ENCODE results near the gene FBXO28. TPM values are rescaled to one million over a fixed set of nuclear protein-coding genes. Genes with fewer than 3 reads are reported as not detected.
"Not testable (repeated sequence)": the region's sequence is repeated elsewhere in the genome, so short reads cannot be mapped to it uniquely, and the experiment has no call there.

Gene FBXO28
- polyA plus RNA-seq (ENCODE audit: insufficient read length in 4 of 4) = 10 to 100 TPM; 24.1 to 34.7 (median 32.9) TPM

- peak; percentile 90 to 96 (median 94) for DNase-seq (ENCODE audit: low read depth in 4 of 4, low spot score in 3 of 4)
Measured at GRCh38 chr1:224113918-224114786, at the start of gene FBXO28. TSS of gene FBXO28 (plus strand) at chr1:224114111. CDS start at chr1:224114130, 19 bp downstream.

GRCh38 chr1:224064150-224064549, 49.8 kb upstream of the FBXO28 start:
- no peak for DNase-seq (ENCODE audit: low read depth in 4 of 4, low spot score in 3 of 4)

GRCh38 chr1:224065455-224065854, 48.5 kb upstream of the FBXO28 start:
- DNase-seq (ENCODE audit: low read depth in 4 of 4, low spot score in 3 of 4) = no peak

- no peak for DNase-seq (ENCODE audit: low read depth in 4 of 4, low spot score in 3 of 4)
Measured at GRCh38 chr1:224067207-224067606, 46.7 kb upstream of the FBXO28 start.

- no peak for DNase-seq (ENCODE audit: low read depth in 4 of 4, low spot score in 3 of 4)
Measured at GRCh38 chr1:224067621-224068457, 46.1 kb upstream of the FBXO28 start.

GRCh38 chr1:224068458-224069072, 45.3 kb upstream of the FBXO28 start:
- no peak for DNase-seq (ENCODE audit: low read depth in 4 of 4, low spot score in 3 of 4)

GRCh38 chr1:224069138-224069537, 44.8 kb upstream of the FBXO28 start:
- no peak for DNase-seq (ENCODE audit: low read depth in 4 of 4, low spot score in 3 of 4)

- DNase-seq (ENCODE audit: low read depth in 4 of 4, low spot score in 3 of 4) = no peak
Measured at GRCh38 chr1:224070521-224070920, 43.4 kb upstream of the FBXO28 start.

GRCh38 chr1:224076407-224076806, 37.5 kb upstream of the FBXO28 start:
- no peak for DNase-seq (ENCODE audit: low read depth in 4 of 4, low spot score in 3 of 4)

GRCh38 chr1:224079644-224080043, 34.3 kb upstream of the FBXO28 start:
- DNase-seq (ENCODE audit: low read depth in 4 of 4, low spot score in 3 of 4) = not testable (repeated sequence)

- no peak for DNase-seq (ENCODE audit: low read depth in 4 of 4, low spot score in 3 of 4)
Measured at GRCh38 chr1:224080115-224080774, 33.7 kb upstream of the FBXO28 start.

- DNase-seq (ENCODE audit: low read depth in 4 of 4, low spot score in 3 of 4) = no peak
Measured at GRCh38 chr1:224081604-224082003, 32.3 kb upstream of the FBXO28 start.

- DNase-seq (ENCODE audit: low read depth in 4 of 4, low spot score in 3 of 4) = no peak
Measured at GRCh38 chr1:224082146-224082545, 31.8 kb upstream of the FBXO28 start.

GRCh38 chr1:224084867-224085266, 29.0 kb upstream of the FBXO28 start:
- DNase-seq (ENCODE audit: low read depth in 4 of 4, low spot score in 3 of 4) = no peak

- no peak for DNase-seq (ENCODE audit: low read depth in 4 of 4, low spot score in 3 of 4)
Measured at GRCh38 chr1:224085421-224086108, 28.3 kb upstream of the FBXO28 start.

- DNase-seq (ENCODE audit: low read depth in 4 of 4, low spot score in 3 of 4) = no peak
Measured at GRCh38 chr1:224087286-224087794, 26.6 kb upstream of the FBXO28 start.

GRCh38 chr1:224089583-224089982, 24.3 kb upstream of the FBXO28 start:
- no peak for DNase-seq (ENCODE audit: low read depth in 4 of 4, low spot score in 3 of 4)

GRCh38 chr1:224090116-224090515, 23.8 kb upstream of the FBXO28 start:
- no peak for DNase-seq (ENCODE audit: low read depth in 4 of 4, low spot score in 3 of 4)

- no peak for DNase-seq (ENCODE audit: low read depth in 4 of 4, low spot score in 3 of 4)
Measured at GRCh38 chr1:224092111-224092510, 21.8 kb upstream of the FBXO28 start.

GRCh38 chr1:224092601-224093000, 21.3 kb upstream of the FBXO28 start:
- no peak for DNase-seq (ENCODE audit: low read depth in 4 of 4, low spot score in 3 of 4)
